GM12891 (cell line): ENCODE measurements around the gene TLCD3B.

Experiments used
- POLR2A ChIP-seq: IDR thresholded peaks from 2 replicates; pipeline ENCODE4 v1.6.1; 2011; ENCODE audit warnings: low read depth, low read length, control low read depth
- POLR2AphosphoS5 ChIP-seq: IDR thresholded peaks from 2 replicates; pipeline ENCODE4 v1.6.1; 2011; ENCODE audit warnings: low read depth, low read length, control low read depth
- TAF1 ChIP-seq: IDR thresholded peaks from 2 replicates; pipeline ENCODE4 v1.6.1; 2011; ENCODE audit warnings: low read depth, low read length, control low read depth

GRCh38 chr16:30023586-30023985, 7.5 kb downstream of the TLCD3B start:
- no peak for TF ChIP-seq POLR2AphosphoS5
- no peak for TF ChIP-seq POLR2A
- no peak for TF ChIP-seq TAF1
